Subcutaneous abdominal adipose tissue (tissue), 5 donors: Measurements from ENCODE around the gene KDM4B.

ENCODE experiments used
- H3K27ac ChIP-seq: one replicate; pipeline ENCODE4 v1.7.0; 2013; ENCODE audit warnings: low read depth, mild to moderate bottlenecking, inconsistent platforms, low read length, moderate library complexity
- H3K27me3 ChIP-seq, 5 donors: one replicate each; pipeline ENCODE4 v1.7.0; 2013; ENCODE audit warnings: low read length in 5 of 5, inconsistent platforms in 1 of 5; ENCODE audit not compliant: control insufficient read depth in 5 of 5, insufficient read depth in 4 of 5
- H3K36me3 ChIP-seq, 5 donors: one replicate each; pipeline ENCODE4 v1.7.0; 2013; ENCODE audit warnings: low read length in 5 of 5; ENCODE audit not compliant: control insufficient read depth in 5 of 5, insufficient read depth in 5 of 5
- H3K4me1 ChIP-seq, 5 donors: one replicate each; pipeline ENCODE4 v1.7.0; 2013; ENCODE audit warnings: low read length in 5 of 5, mild to moderate bottlenecking in 3 of 5, moderate library complexity in 1 of 5; ENCODE audit not compliant: control insufficient read depth in 5 of 5, insufficient read depth in 5 of 5
- H3K4me3 ChIP-seq, 5 donors: one replicate each; pipeline ENCODE4 v1.7.0; 2013; ENCODE audit warnings: low read length in 5 of 5, low read depth in 1 of 5
- H3K9ac ChIP-seq, 5 donors: one replicate each; pipeline ENCODE4 v1.7.0; 2013; ENCODE audit warnings: low read length in 5 of 5, mild to moderate bottlenecking in 4 of 5, moderate library complexity in 3 of 5
- H3K9me3 ChIP-seq, 5 donors: one replicate each; pipeline ENCODE4 v1.7.0; 2013; ENCODE audit warnings: low read length in 5 of 5; ENCODE audit not compliant: control insufficient read depth in 5 of 5
- donor health status: healthy.
- donor health status: healthy.
- donor health status: healthy.
- donor health status: healthy.
- donor health status: healthy.

The KDM4B gene

DNA sequence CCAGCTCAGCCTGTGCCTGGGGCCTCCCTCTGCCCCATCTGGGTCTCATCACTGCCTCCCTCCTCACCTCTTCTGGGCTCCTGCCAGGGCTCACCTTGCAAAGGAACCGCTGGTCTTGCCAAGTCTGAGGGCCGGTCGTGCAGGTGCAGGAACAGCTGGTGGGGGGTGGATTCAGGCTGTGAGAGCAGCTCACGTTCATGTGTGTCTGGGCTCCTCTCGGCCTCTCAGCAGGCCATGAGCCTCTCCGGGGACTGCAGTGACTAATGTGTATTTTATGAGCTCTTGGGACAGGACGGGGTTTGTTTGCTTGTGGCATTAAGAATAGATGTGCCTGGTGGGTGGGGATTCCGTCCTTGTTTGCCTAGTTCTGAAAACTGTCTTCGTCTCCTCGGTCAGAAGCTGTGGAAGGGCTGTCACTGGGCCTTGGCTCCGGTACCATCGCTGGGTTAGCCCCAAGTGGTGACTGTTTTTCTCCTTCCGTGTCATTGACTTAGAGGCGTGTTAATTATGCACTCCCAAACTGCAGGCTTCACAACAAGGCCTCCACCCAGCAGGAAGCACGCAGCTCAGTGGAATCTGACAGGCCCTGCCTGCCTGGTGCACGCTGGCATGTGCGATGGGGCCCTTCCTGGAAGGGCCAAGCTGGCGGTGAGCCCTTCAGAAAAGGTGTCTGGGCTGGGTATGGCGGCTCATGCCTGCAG, 77.6 kb downstream of the KDM4B start:
- Histone ChIP-seq H3K36me3 (peaks cover 0 to 57% (median 30%) of the 10 kb centered on the region in 5 donors), H3K4me3 (no peak overlapping the region), H3K9ac (no peak overlapping the region), H3K9me3 (no peaks in the 10 kb centered on the region), H3K4me1 (peaks cover 5 to 34% (median 26%) of the 10 kb centered on the region in 5 donors), H3K27ac (no peak overlapping the region), H3K27me3 (peaks cover 0 to 3% (median 0%) of the 10 kb centered on the region in 5 donors)

DNA sequence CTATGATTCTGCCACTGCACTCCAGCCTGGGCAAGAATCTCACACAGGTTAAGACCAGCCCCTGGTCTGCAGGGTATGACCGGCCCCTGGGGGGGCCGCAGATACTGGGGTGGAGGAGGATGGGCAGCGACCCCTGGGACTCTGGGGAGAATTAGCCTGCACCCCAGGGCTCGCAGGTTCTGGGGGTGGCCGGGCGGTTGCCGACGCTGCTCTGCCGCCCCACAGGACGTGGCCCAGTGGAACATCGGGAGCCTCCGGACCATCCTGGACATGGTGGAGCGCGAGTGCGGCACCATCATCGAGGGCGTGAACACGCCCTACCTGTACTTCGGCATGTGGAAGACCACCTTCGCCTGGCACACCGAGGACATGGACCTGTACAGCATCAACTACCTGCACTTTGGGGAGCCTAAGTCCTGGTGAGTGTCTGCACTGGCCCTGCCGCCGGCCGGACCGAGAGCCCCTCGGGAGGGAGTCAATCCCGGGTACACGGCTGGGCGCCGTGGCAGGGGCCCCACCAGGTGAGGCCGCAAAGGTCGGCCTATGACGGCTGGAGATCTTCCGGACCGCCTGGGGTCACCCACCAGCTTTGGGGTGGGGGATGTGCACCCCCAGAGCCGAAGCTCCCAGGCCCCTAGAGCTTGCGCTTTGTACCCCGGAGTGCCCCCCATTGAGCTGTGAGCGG, 78.5 kb downstream of the KDM4B start:
- Histone ChIP-seq H3K4me3 (no peak overlapping the region), H3K4me1 (peaks cover 7 to 34% (median 26%) of the 10 kb centered on the region in 5 donors), H3K27me3 (peaks cover 0 to 3% (median 0%) of the 10 kb centered on the region in 5 donors), H3K27ac (no peak overlapping the region), H3K9ac (no peak overlapping the region), H3K36me3 (peaks cover 0 to 57% (median 29%) of the 10 kb centered on the region in 5 donors), H3K9me3 (no peaks in the 10 kb centered on the region)

DNA sequence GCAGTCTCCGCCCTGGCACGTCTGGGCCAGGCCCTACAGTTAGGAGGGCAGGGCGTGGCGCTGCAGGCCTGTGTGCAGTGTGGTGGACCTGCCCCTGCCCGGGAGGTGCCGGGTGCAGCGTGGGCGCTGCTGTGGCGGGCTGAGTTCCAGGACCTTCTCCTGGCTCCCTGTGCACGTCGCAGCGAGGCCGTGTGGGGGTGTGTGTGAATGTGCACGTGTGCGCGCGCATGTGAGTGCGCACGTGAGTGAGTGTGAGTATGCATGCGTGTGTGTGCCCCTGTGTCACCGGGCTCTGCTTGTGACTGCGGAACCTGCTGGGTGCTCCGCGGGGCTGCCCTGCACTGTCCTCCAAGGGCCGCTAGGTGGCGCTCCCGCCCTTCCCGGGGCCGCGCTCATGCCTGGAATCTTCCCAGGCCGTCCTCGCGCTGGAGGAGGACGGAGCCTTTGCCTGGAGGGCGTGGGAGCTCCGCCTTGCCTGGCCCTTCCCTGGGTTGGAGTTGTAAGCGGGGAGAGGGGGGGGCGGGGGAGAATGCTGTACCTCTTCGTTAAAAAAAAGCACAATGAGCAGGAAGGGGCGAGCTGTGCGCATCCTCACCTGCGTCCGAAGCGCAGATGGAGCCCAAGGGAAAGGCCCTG, 79.3 kb downstream of the KDM4B start:
- Histone ChIP-seq H3K9ac (no peak overlapping the region), H3K9me3 (no peaks in the 10 kb centered on the region), H3K27me3 (peaks cover 0 to 3% (median 0%) of the 10 kb centered on the region in 5 donors), H3K4me3 (peak overlapping the region in 1 of 5 donors; percentile 26), H3K36me3 (peaks cover 0 to 57% (median 25%) of the 10 kb centered on the region in 5 donors), H3K4me1 (peaks cover 7 to 34% (median 26%) of the 10 kb centered on the region in 5 donors), H3K27ac (no peak overlapping the region)

DNA sequence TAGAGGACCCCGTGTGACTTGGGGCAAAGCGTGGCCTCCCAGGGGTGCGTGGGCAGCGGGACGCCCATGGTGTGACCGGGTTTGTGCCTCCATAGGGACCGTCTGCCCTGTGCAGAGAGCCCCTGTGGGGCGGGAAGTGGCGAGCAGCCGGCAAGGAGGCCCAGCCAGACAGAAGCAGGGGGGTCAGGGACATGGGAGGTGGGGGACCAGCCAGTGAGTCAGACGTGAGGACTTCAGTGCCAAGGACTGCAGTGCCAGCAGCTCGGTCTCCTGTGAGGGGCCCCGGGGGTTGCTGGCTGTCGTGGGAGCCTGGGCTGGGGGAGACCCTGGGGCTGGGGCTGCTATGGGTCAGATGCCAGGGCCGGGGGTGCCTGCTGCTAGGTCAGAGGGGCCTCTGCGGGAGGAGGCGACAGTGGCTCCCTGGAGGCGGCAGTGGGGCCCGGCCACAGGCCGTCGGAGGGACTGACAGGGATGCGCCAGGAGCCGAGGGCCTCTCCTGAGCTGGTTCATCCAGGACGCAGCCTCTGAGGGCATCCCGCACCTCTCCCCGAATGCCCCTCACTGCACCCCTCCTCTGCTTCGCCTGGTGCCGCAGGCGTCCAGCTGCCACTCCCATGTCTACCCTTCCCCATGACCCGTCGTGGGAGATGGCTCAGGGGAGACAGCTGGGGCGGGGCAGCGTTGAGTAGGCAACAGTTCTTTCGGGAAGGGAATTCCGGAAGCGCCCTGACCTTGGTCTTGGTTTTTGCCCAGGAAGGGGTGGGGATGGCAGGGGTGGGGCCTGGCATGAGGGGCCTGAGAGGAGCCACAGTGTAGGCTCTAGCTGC, 80.0 kb downstream of the KDM4B start:
- Histone ChIP-seq H3K36me3 (peaks cover 0 to 60% (median 24%) of the 10 kb centered on the region in 5 donors), H3K9ac (no peak overlapping the region), H3K9me3 (no peaks in the 10 kb centered on the region), H3K27me3 (peaks cover 0 to 3% (median 0%) of the 10 kb centered on the region in 5 donors), H3K4me3 (peak overlapping the region in 1 of 5 donors; percentile 26), H3K27ac (no peak overlapping the region), H3K4me1 (peaks cover 7 to 34% (median 26%) of the 10 kb centered on the region in 5 donors)

DNA sequence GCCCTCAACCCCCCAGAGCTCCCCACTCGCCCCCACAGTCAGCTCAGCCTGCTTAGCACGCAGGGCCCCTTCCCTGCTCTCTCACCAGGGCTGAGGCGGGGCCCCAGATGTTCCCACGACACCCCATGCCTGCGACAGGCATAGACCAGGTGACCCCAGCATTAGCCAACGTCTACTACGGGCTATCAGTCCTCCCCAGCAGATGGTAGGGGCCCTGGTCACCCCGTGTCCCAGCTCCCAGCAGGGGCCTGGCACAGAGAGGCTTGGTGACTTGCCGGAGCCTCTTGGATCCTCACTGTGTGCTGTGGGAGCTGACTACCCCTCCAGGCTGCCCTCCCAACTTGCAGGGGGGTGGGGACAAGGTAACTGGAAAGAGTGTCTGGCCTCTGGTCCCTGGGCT, 80.6 kb downstream of the KDM4B start:
- H3K36me3 ChIP-seq = peaks cover 0 to 64% (median 27%) of the 10 kb centered on the region in 5 donors
- H3K27me3 ChIP-seq = peaks cover 0 to 3% (median 0%) of the 10 kb centered on the region in 5 donors
- no peak overlapping the region for H3K4me3 ChIP-seq
- peaks cover 7 to 34% (median 26%) of the 10 kb centered on the region in 5 donors for H3K4me1 ChIP-seq
- no peak overlapping the region for H3K9ac ChIP-seq
- no peaks in the 10 kb centered on the region for H3K9me3 ChIP-seq
- no peak overlapping the region for H3K27ac ChIP-seq

DNA sequence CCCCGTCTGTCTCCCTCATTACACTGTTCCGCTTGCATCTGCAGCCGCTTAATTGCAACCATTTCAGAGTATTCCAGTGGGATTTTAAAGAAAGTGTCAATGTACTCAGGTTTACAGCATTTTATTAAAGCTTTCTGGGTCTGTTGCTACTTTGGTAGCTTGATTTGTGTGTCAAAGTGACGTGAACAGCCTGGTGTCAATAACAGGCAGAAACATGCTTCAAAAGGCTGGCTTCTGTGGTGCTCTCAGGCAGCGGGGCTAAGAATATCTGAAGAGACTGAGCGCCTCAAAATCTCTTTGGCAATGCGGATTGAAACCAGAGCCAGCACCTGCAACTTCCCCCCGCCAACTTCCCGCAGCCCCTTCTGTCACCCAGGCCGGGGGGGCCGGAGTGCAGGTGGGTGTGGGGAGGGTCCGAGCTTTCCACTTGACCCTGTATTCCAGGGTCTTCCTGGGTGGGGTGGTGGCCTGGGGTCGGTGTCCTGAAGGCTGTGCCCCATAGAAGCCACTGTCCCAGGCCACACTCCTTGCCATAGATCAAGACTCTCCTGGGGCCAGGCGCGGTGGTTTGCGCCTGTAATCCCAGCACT, 81.2 kb downstream of the KDM4B start:
- Histone ChIP-seq H3K27me3 (peaks cover 0 to 3% (median 0%) of the 10 kb centered on the region in 5 donors), H3K4me1 (peaks cover 7 to 34% (median 26%) of the 10 kb centered on the region in 5 donors), H3K27ac (no peak overlapping the region), H3K36me3 (peaks cover 0 to 65% (median 32%) of the 10 kb centered on the region in 5 donors), H3K4me3 (no peak overlapping the region), H3K9ac (no peak overlapping the region), H3K9me3 (no peaks in the 10 kb centered on the region)

DNA sequence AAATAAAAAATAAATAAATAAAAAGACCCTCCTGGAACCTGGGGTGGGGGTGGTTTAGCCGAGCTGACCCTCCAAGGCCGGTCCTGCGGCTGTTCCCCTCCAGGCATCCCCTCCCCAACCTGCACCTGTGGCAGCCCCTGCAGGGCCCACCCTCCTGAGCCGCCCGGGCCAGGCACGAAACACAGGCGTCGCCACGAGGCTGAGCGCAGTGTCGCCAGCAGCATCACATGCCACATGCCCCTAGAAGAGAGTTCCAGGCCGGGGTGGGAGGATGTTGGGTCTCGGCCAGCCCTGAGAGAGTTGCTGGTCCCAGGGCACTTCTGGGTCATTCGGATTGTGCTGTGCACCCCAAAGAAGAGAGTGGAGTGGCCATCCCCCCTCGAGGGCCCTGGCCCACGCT, 82.0 kb downstream of the KDM4B start:
- Histone ChIP-seq H3K27me3 (peaks cover 0 to 3% (median 0%) of the 10 kb centered on the region in 5 donors), H3K4me3 (no peak overlapping the region), H3K36me3 (peaks cover 0 to 72% (median 32%) of the 10 kb centered on the region in 5 donors), H3K9me3 (no peaks in the 10 kb centered on the region), H3K4me1 (peaks cover 7 to 30% (median 24%) of the 10 kb centered on the region in 5 donors), H3K9ac (no peak overlapping the region), H3K27ac (no peak overlapping the region)

DNA sequence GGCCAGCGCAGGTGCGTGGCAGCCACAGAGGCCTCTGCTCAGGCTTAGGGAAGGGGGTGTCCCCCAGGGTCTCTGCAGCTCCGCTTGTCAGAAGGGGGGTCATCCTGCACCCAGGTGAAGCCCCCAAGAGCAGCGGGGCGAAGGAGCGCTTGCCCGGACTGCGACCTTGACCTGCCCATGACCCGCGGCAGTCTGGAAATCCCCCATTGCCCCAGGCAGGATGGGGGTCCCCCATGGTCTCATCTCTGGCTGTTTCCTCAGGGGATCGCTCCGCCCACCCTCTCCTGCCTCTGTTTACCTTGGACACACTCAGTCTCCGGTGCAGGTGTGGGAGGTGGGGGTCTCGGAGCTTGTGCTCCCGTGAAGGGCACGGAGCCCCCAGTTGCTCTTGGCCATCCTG, 82.7 kb downstream of the KDM4B start:
- Histone ChIP-seq H3K36me3 (peaks cover 0 to 68% (median 32%) of the 10 kb centered on the region in 5 donors), H3K27me3 (peaks cover 0 to 3% (median 0%) of the 10 kb centered on the region in 5 donors), H3K27ac (no peak overlapping the region), H3K4me3 (no peak overlapping the region), H3K9me3 (no peaks in the 10 kb centered on the region), H3K9ac (no peak overlapping the region), H3K4me1 (peaks cover 7 to 24% (median 18%) of the 10 kb centered on the region in 5 donors)

DNA sequence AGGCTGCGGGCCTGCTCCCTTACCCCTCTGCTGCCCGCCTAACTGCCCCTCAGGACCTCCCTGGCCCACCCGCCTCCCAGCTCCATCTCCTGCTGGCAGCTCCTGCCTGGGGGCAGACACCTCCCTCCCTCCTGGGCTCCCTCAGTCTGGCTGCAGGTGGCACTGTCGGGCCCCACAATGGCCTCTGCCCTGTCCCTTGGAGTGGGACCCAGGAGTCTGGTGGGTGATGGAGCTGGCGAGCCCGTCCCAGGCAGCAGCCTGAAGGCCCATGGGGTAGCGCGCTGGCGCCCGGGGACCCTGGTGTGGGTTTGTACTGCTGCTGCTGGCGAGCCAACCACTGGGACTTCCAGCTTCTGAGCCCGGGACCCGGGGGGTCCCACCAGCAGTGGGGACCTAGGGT, 83.6 kb downstream of the KDM4B start:
- Histone ChIP-seq H3K36me3 (peaks cover 0 to 68% (median 37%) of the 10 kb centered on the region in 5 donors), H3K9ac (no peak overlapping the region), H3K4me3 (no peak overlapping the region), H3K27ac (no peak overlapping the region), H3K4me1 (peaks cover 7 to 21% (median 15%) of the 10 kb centered on the region in 5 donors), H3K27me3 (peaks cover 0 to 3% (median 0%) of the 10 kb centered on the region in 5 donors), H3K9me3 (no peaks in the 10 kb centered on the region)
